ENCODE measurements around the gene BNIP3.

GRCh38 chr10:131975003-131975402, 6.7 kb downstream of the BNIP3 start:
- TF ChIP-seq CTCF (IDR thresholded peaks at IDR 0.05 in 2 of 3, conservative IDR thresholded peaks at IDR 0.05 in 1 of 3; ENCODE audit: borderline replicate concordance in 1 of 3, insufficient read depth in 1 of 3, low read depth in 2 of 3, low read length in 2 of 3) (no peak), EZH2 (IDR thresholded peaks at IDR 0.05) (no peak), ZNF274 (IDR thresholded peaks at IDR 0.05; ENCODE audit: low read depth, low read length) (no peak), POLR2A (IDR thresholded peaks at IDR 0.05; ENCODE audit: borderline replicate concordance, extremely low read depth, insufficient read depth, insufficient read length) (no peak), TCF7L2 (IDR thresholded peaks at IDR 0.05; ENCODE audit: borderline replicate concordance, extremely low read depth, insufficient read depth, insufficient read length) (no peak), YY1 (IDR thresholded peaks at IDR 0.05; ENCODE audit: extremely low read depth, insufficient replicate concordance, low read depth, low read length) (no peak), ZFX (IDR thresholded peaks at IDR 0.05) (no peak), POLR2AphosphoS5 (IDR thresholded peaks at IDR 0.05; ENCODE audit: low read depth, low read length) (no peak), EZH2phosphoT487 (IDR thresholded peaks at IDR 0.05; ENCODE audit: borderline replicate concordance) (no peak), SP1 (IDR thresholded peaks at IDR 0.05; ENCODE audit: low read depth) (no peak), RAD21 (IDR thresholded peaks at IDR 0.05; ENCODE audit: low read depth) (no peak)
- TF ChIP-seq, protein P1, sequence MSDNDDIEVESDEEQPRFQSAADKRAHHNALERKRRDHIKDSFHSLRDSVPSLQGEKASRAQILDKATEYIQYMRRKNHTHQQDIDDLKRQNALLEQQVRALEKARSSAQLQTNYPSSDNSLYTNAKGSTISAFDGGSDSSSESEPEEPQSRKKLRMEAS (IDR thresholded peaks at IDR 0.05), result no peak

Data from HCT116 (cell line).